ENCODE measurements around the gene WDFY4. TPM values are rescaled to one million over a fixed set of nuclear protein-coding genes. Genes with fewer than 3 reads are reported as not detected.

The WDFY4 gene
- total and polyA plus RNA-seq, 2 of the 4 experiments (the other 2 are of a cell fraction), result not detected

DNA sequence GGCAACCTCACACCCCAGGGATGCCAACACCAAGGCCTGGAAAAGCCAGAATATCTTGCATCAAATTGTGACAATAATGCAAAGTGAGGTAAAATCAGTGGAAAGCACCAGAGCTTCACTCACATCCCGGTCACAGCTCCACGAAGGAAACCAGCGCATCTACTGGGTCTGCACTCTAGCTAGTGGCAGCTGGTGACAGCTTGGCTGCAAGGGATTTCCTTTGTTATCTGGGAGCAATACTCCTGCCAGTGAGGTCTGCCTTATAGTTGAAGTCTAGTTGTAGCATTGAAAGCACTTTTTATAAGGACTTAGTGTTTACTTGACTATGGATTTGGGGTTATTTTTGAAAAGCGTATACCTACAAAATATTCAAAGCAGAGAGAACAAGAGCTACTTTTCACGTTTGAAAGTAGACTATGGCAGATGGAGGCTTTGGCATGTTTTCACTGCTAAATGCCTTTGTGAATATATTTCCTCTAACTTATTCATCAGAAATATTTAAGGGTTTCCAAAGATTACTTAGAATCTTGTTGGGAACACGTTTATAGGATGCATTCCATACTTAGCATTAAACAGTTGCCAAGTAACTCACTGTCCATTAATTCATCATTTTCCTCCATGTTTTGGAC lies 26.1 kb downstream of the WDFY4 start:
- DNase-seq (no peak), ATAC-seq (ENCODE audit: low read depth) (no peak)
- BruUV-seq (replicated peaks), result no TSS peak
- Histone ChIP-seq H4K91ac (ENCODE audit: insufficient read depth, low read depth, low read length) (no peak overlapping the region), H2AK5ac (ENCODE audit: low read depth, low read length) (no peak overlapping the region), H3K18ac (ENCODE audit: low read depth, low read length) (no peak overlapping the region), H3K4ac (ENCODE audit: low read depth, low read length) (no peak overlapping the region), H2BK5ac (ENCODE audit: low read depth, low read length, poor library complexity, severe bottlenecking) (no peak overlapping the region), H3K36me3 (ENCODE audit: control insufficient read depth, insufficient read depth, low read length) (no peaks in the 10 kb centered on the region), H2BK15ac (ENCODE audit: low read depth, low read length) (no peak overlapping the region), H4K8ac (ENCODE audit: low read depth in 2 of 2, low read length in 2 of 2) (no peak overlapping the region), H3K4me1 (ENCODE audit: control insufficient read depth, insufficient read depth, low read length) (no peaks in the 10 kb centered on the region), H3K4me2 (ENCODE audit: low read depth, low read length) (no peak overlapping the region), H4K20me1 (ENCODE audit: insufficient read depth, low read length) (no peaks in the 10 kb centered on the region), H3K9me1 (ENCODE audit: insufficient read depth, low read length) (no peaks in the 10 kb centered on the region), H3K27me3 (ENCODE audit: control insufficient read depth, insufficient read depth, low read length) (peaks cover 19% of the 10 kb centered on the region), H3K9ac (ENCODE audit: low read depth, low read length) (no peak overlapping the region), H3K56ac (ENCODE audit: extremely low read depth, insufficient read depth, low read length) (no peak overlapping the region), H4K5ac (ENCODE audit: low read depth, low read length) (no peak overlapping the region), H3K23ac (ENCODE audit: low read depth, low read length) (no peak overlapping the region), H3K79me1 (ENCODE audit: low read depth in 1 of 2, low read length in 2 of 2) (no peaks in the 10 kb centered on the region), H3K14ac (replicated peaks; ENCODE audit: low read depth, low read length) (no peak overlapping the region), H2BK20ac (ENCODE audit: low read depth, low read length) (no peak overlapping the region), H2AK9ac (replicated peaks; ENCODE audit: low read depth, low read length, poor library complexity) (no peak overlapping the region), H2BK120ac (ENCODE audit: low read depth, low read length) (no peak overlapping the region), H3K9me3 (ENCODE audit: control insufficient read depth, insufficient read depth, low read length) (no peaks in the 10 kb centered on the region), H3K4me3 (ENCODE audit: insufficient read depth, low read depth, low read length) (no peak overlapping the region), H3K27ac (ENCODE audit: insufficient read depth, low read length) (no peak overlapping the region), H2AFZ (replicated peaks; ENCODE audit: low read length, poor library complexity) (no peak overlapping the region)
- no peak for TF ChIP-seq CEBPB (IDR thresholded peaks at IDR 0.05; ENCODE audit: low read depth, low read length)
- TF ChIP-seq NFE2L2 (IDR thresholded peaks at IDR 0.05; ENCODE audit: low read depth, low read length), result no peak
- TF ChIP-seq RFX5 (IDR thresholded peaks at IDR 0.05; ENCODE audit: low read depth, low read length), result no peak
- TF ChIP-seq MXI1 (IDR thresholded peaks at IDR 0.05; ENCODE audit: borderline replicate concordance, low read depth, low read length), result no peak
- no peak for TF ChIP-seq POLR2A (IDR thresholded peaks at IDR 0.05; ENCODE audit: low read depth, low read length)
- TF ChIP-seq, protein P1, sequence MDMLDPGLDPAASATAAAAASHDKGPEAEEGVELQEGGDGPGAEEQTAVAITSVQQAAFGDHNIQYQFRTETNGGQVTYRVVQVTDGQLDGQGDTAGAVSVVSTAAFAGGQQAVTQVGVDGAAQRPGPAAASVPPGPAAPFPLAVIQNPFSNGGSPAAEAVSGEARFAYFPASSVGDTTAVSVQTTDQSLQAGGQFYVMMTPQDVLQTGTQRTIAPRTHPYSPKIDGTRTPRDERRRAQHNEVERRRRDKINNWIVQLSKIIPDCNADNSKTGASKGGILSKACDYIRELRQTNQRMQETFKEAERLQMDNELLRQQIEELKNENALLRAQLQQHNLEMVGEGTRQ (IDR thresholded peaks at IDR 0.05; ENCODE audit: low read depth, low read length), result no peak
- TF ChIP-seq BHLHE40 (IDR thresholded peaks at IDR 0.05; ENCODE audit: low read depth, low read length), result no peak
- TF ChIP-seq MAFK (IDR thresholded peaks at IDR 0.05; ENCODE audit: low read depth, low read length), result no peak
- no peak for TF ChIP-seq RCOR1 (IDR thresholded peaks at IDR 0.05; ENCODE audit: insufficient replicate concordance, low read length)
- no peak for TF ChIP-seq CHD1 (IDR thresholded peaks at IDR 0.05; ENCODE audit: low read depth, low read length)
- no peak for TF ChIP-seq MAZ (IDR thresholded peaks at IDR 0.05; ENCODE audit: borderline replicate concordance, low read depth, low read length)
- no peak for TF ChIP-seq RAD21 (IDR thresholded peaks at IDR 0.05; ENCODE audit: low read length)
- TF ChIP-seq SMC3 (IDR thresholded peaks at IDR 0.05; ENCODE audit: low read depth, low read length), result no peak
- intact Hi-C loops (cut with micrococcal nuclease) (no loop called here), dilution Hi-C loops (cut with HindIII; ENCODE audit: low sequenced_read_pairs, unreplicated experiment) (no loop called here), in situ Hi-C loops (cut with MboI; ENCODE audit: low sequenced_read_pairs) (no loop called here)
- 64% methylated on average over 2 of the region's 6 CpGs; no CpG with 5 or more reads in 1 of the 2 experiments for WGBS, 2 experiments (ENCODE audit: extremely low coverage in 2 of 2, insufficient read length in 1 of 2)
- CTCF ChIA-PET, result no interaction called here
- POLR2A ChIA-PET (ENCODE audit: unreplicated experiment), result no interaction called here

Measured in IMR-90 (cell line).